GM23338 (cell line): ENCODE results near the gene ETV1. TPM values are rescaled to one million over a fixed set of nuclear protein-coding genes. Genes with fewer than 3 reads are reported as not detected.

Experiments used
- ATAC-seq: fragments of 200-7000 bp; cut with Tn5 transposase; 3 replicates; pipeline ENCODE4 v1.9.1; 2020
- DNase-seq: peaks from one replicate; pipeline ENCODE4 v3.0.0-alpha.2; 2015; ENCODE audit warnings: low spot score
- H2AFZ ChIP-seq: fragments of 200-600 bp; sonication (generic); 2 replicates; pipeline ENCODE4 v1.8.0; 2016; ENCODE audit warnings: antibody characterized with exemption, mild to moderate bottlenecking, moderate library complexity
- H3F3A ChIP-seq: fragments of 200-600 bp; sonication (generic); replicated peaks from 2 replicates; pipeline ENCODE4 v1.8.0; 2017; ENCODE audit warnings: antibody characterized with exemption, mixed run types, low read depth
- H3K27ac ChIP-seq: fragments of 200-600 bp; sonication (generic); 2 replicates; pipeline ENCODE4 v1.6.1; 2016; ENCODE audit warnings: low read depth
- H3K27me3 ChIP-seq: fragments of 200-600 bp; sonication (generic); 2 replicates; pipeline ENCODE4 v1.8.0; 2016; ENCODE audit warnings: mild to moderate bottlenecking, mixed run types, moderate library complexity; ENCODE audit not compliant: insufficient read depth
- H3K36me3 ChIP-seq: fragments of 200-600 bp; sonication (generic); 2 replicates; pipeline ENCODE4 v1.8.0; 2016; ENCODE audit warnings: mild to moderate bottlenecking; ENCODE audit not compliant: insufficient read depth
- H3K4me1 ChIP-seq: fragments of 200-600 bp; sonication (generic); 2 replicates; pipeline ENCODE4 v1.8.0; 2016; ENCODE audit warnings: mild to moderate bottlenecking, moderate library complexity; ENCODE audit not compliant: insufficient read depth
- H3K4me2 ChIP-seq: fragments of 200-600 bp; sonication (generic); 2 replicates; pipeline ENCODE4 v1.7.1; 2017; ENCODE audit warnings: mixed run types
- H3K4me3 ChIP-seq: fragments of 200-600 bp; sonication (generic); 2 replicates; pipeline ENCODE4 v1.6.1; 2016; ENCODE audit warnings: mixed run types
- H3K79me2 ChIP-seq: fragments of 200-600 bp; sonication (generic); replicated peaks from 2 replicates; pipeline ENCODE4 v1.8.0; 2017; ENCODE audit warnings: mild to moderate bottlenecking; ENCODE audit not compliant: insufficient read depth
- H3K9me2 ChIP-seq: fragments of 200-600 bp; sonication (generic); 2 replicates; pipeline ENCODE4 v1.8.0; 2017; ENCODE audit not compliant: insufficient read depth
- H4K20me1 ChIP-seq: fragments of 200-600 bp; sonication (generic); replicated peaks from 2 replicates; pipeline ENCODE4 v1.8.0; 2017; ENCODE audit warnings: mild to moderate bottlenecking; ENCODE audit not compliant: insufficient read depth
- H3K27ac Mint-ChIP-seq: 2 replicates; pipeline ENCODE4 v1.8.0; 2020; ENCODE audit warnings: inconsistent platforms, mild to moderate bottlenecking, moderate library complexity, mixed read lengths
- H3K27me3 Mint-ChIP-seq: 3 replicates; pipeline ENCODE4 v1.8.0; 2022; ENCODE audit warnings: low read depth, mild to moderate bottlenecking, moderate library complexity, mixed read lengths, inconsistent platforms; ENCODE audit not compliant: insufficient read depth, poor library complexity
- H3K36me3 Mint-ChIP-seq: 3 replicates; pipeline ENCODE4 v1.8.0; 2021; ENCODE audit warnings: low read depth, mild to moderate bottlenecking, inconsistent platforms, moderate library complexity, mixed read lengths
- H3K4me1 Mint-ChIP-seq: 3 replicates; pipeline ENCODE4 v1.8.0; 2020; ENCODE audit warnings: mild to moderate bottlenecking, inconsistent platforms, mixed read lengths
- H3K4me3 Mint-ChIP-seq: 3 replicates; pipeline ENCODE4 v1.8.0; 2021; ENCODE audit warnings: moderate library complexity, mild to moderate bottlenecking, inconsistent platforms, mixed read lengths
- H3K9me3 Mint-ChIP-seq: 3 replicates; pipeline ENCODE4 v1.8.0; 2020; ENCODE audit warnings: moderate library complexity, mild to moderate bottlenecking, inconsistent platforms, mixed read lengths
- CREB1 ChIP-seq: fragments of 250-450 bp; sonication (Bioruptor Pico); IDR thresholded peaks from 2 replicates; pipeline ENCODE4 v1.5.0; 2020; ENCODE audit warnings: low read depth, mild to moderate bottlenecking, moderate library complexity
- ETS1 ChIP-seq: IDR thresholded peaks from 2 replicates; pipeline ENCODE4 v1.6.1; 2016; ENCODE audit warnings: antibody characterized with exemption
- EZH2 ChIP-seq: fragments of 200-600 bp; sonication (generic); IDR thresholded peaks from one replicate; pipeline ENCODE4 v1.8.0; 2017; ENCODE audit warnings: antibody characterized with exemption, mild to moderate bottlenecking, low read depth; ENCODE audit not compliant: unreplicated experiment
- EZH2phosphoT487 ChIP-seq: fragments of 200-600 bp; sonication (generic); IDR thresholded peaks from one replicate; pipeline ENCODE4 v1.8.1; 2018; ENCODE audit warnings: antibody characterized with exemption; ENCODE audit not compliant: unreplicated experiment
- JUNB ChIP-seq: IDR thresholded peaks from one replicate; pipeline ENCODE4 v1.6.1; 2016; ENCODE audit warnings: antibody characterized with exemption; ENCODE audit not compliant: unreplicated experiment
- POLR2AphosphoS5 ChIP-seq: IDR thresholded peaks from 2 replicates; pipeline ENCODE4 v1.6.1; 2016; ENCODE audit warnings: antibody characterized with exemption, low read depth
- REST ChIP-seq: IDR thresholded peaks from one replicate; pipeline ENCODE4 v1.6.1; 2018; ENCODE audit warnings: antibody characterized with exemption; ENCODE audit not compliant: unreplicated experiment
- STAT1 ChIP-seq: IDR thresholded peaks from one replicate; pipeline ENCODE4 v1.6.1; 2016; ENCODE audit warnings: antibody characterized with exemption; ENCODE audit not compliant: unreplicated experiment
- ZNF114 ChIP-seq: fragments of 250-450 bp; sonication (Bioruptor Pico); IDR thresholded peaks from 2 replicates; pipeline ENCODE4 v1.5.0; 2020; ENCODE audit warnings: mild to moderate bottlenecking, moderate library complexity
- ZNF331 ChIP-seq: fragments of 250-450 bp; sonication (Bioruptor Pico); IDR thresholded peaks from 2 replicates; pipeline ENCODE4 v1.5.0; 2020; ENCODE audit warnings: low read depth, mild to moderate bottlenecking, moderate library complexity
- ZNF462 ChIP-seq: fragments of 250-450 bp; sonication (Bioruptor Pico); IDR thresholded peaks from 2 replicates; pipeline ENCODE4 v1.5.0; 2020; ENCODE audit warnings: mild to moderate bottlenecking, moderate library complexity
- polyA plus RNA-seq: library from polyadenylated mRNA; unstranded; fragments of >200 nt; fragmentation: Nextera tagmentation; extraction: Ambion mirVana; gene quantifications from 2 replicates; pipeline ENCODE4 v1.2.1, GENCODE V29; 2016
- total RNA-seq: library from RNA; depleted of rRNA; stranded (reverse); fragments of >200 nt; shearing (Covaris generic); gene quantifications from 2 replicates; pipeline ENCODE4 v1.2.3, GENCODE V29; 2014

Gene ETV1
- total and polyA plus RNA-seq, 2 experiments from 2014 or later, result 49.4 to 61.9 TPM

GRCh38 chr7:13875496-13876074 is 113.9 kb downstream of the ETV1 start:
- Mint-ChIP-seq H3K36me3 (no peaks in the 10 kb centered on the region), H3K4me3 (no peak overlapping the region), H3K27me3 (peaks cover 1% of the 10 kb centered on the region), H3K4me1 (peaks cover 2% of the 10 kb centered on the region; the same call in 1 of the 3 replicates), H3K9me3 (no peaks in the 10 kb centered on the region), H3K27ac (no peak overlapping the region)
- ATAC-seq (no peak), DNase-seq (no peak)
- Histone ChIP-seq H3K27ac (no peak overlapping the region), H3K36me3 (no peaks in the 10 kb centered on the region), H3K79me2 (no peaks in the 10 kb centered on the region), H3F3A (no peaks in the 10 kb centered on the region), H3K4me2 (no peak overlapping the region), H3K4me1 (no peaks in the 10 kb centered on the region), H3K4me3 (no peak overlapping the region), H3K9me2 (no peaks in the 10 kb centered on the region), H3K27me3 (no peaks in the 10 kb centered on the region), H2AFZ (no peak overlapping the region), H4K20me1 (no peaks in the 10 kb centered on the region)
- no peak for TF ChIP-seq JUNB
- TF ChIP-seq EZH2, result no peak
- no peak for TF ChIP-seq CREB1 (CRISPR knock-in tag)
- TF ChIP-seq ETS1, result no peak
- TF ChIP-seq ZNF331 (CRISPR knock-in tag), result no peak

- no peaks in the 10 kb centered on the region for H3K4me1 Mint-ChIP-seq
- Histone ChIP-seq H3K36me3 (no peaks in the 10 kb centered on the region), H3K27ac (no peak overlapping the region), H3K9me2 (no peaks in the 10 kb centered on the region), H2AFZ (no peak overlapping the region), H3K79me2 (no peaks in the 10 kb centered on the region), H3K4me3 (no peak overlapping the region), H3F3A (no peaks in the 10 kb centered on the region), H3K4me2 (no peak overlapping the region), H3K27me3 (no peaks in the 10 kb centered on the region), H4K20me1 (no peaks in the 10 kb centered on the region), H3K4me1 (no peaks in the 10 kb centered on the region)
- DNase-seq, result no peak
- H3K27me3 Mint-ChIP-seq, result peaks cover 1% of the 10 kb centered on the region
- no peak overlapping the region for H3K4me3 Mint-ChIP-seq
- no peak overlapping the region for H3K27ac Mint-ChIP-seq
- ATAC-seq, result no peak
- no peaks in the 10 kb centered on the region for H3K36me3 Mint-ChIP-seq
- no peaks in the 10 kb centered on the region for H3K9me3 Mint-ChIP-seq
- TF ChIP-seq EZH2phosphoT487, result no peak
- no peak for TF ChIP-seq STAT1
- TF ChIP-seq ZNF114, result no peak
- TF ChIP-seq POLR2AphosphoS5, result no peak
- no peak for TF ChIP-seq REST
- no peak for TF ChIP-seq CREB1 (CRISPR knock-in tag)
- no peak for TF ChIP-seq ZNF462 (CRISPR knock-in tag)
- TF ChIP-seq ZNF331 (CRISPR knock-in tag), result no peak
These were observed 114.7 kb downstream of the ETV1 start for GRCh38 chr7:13874783-13875182.
